GM03348 (cell line): ENCODE data around the gene TTC23L.

Source experiments
- DNase-seq: peaks from one replicate; pipeline ENCODE4 v3.0.0; 2012; ENCODE audit warnings: low spot score

The TTC23L gene

DNA sequence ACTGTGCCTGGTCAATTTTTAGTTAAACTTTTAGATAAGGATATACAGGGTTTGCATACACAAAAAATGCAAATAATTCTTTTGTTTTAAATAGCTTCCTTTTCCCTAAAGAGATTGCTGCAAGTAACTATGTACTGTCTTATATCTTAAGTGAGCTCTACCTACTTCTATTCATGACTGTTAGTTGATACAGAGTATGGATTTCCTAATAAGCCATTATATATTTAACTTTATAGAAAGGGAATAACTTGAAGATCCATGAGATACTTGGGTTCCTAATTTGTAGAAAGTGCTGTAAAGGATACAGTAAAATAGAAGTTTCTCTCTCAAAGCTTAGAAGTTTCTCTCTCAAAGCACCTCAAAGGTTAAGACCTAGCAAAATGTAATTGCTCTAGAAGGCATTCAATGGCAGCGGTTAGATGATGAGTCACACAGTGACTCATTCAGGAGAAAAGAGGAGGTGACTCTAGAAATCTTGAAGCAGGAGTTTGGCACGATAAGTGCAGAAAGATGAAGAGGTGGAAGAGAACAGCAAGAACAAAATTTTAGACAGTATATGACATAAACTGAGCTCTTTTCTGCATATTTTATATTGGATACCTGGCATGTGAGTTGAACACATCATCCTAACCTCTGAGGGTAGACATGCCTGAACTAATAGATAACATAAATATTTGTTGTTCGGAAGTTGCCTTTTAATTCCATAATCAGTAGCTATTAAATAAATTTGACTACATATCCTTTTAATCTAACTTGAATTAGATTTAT lies 84.9 kb downstream of the TTC23L start:
- peak; percentile 63 for DNase-seq

DNA sequence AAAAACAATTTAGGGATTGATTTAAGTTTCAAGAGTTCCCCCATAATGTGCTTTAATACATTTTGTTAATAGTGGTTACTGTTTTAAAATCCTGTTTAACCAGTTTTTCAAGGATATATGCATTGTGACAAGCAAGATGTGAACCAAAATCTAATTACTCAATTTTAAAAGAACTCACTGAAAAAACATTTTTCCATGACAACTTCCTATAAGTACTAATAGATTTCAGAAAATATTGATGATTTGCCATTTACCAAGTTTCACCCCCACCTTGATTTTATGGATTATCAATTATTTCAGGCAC lies 85.5 kb downstream of the TTC23L start:
- DNase-seq, result no peak

DNA sequence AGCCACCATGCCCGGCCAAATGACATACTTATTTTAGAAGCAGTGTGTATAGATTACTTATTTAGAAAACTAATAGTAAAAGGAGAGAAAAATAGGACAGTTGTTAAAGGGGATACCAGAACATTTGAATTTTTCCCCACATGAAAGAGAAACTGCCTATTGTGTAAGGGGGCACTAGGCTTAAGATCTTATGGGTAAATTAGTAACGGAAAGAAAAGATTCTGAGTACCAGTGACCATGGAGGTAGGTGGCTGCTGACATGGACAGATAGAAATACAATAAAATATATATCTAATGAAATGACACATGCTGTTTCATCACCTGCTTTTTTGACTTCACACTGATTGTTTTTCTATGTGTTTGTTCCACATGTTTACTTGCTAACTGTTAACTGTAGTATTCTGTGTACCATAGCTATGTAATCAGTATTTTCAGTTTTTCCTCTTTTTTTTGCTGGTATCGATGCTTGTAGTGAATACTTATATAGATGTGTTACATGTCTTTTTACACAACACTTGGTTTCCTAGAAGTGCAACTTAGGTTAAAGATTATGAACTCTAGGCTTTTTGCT lies 87.4 kb downstream of the TTC23L start:
- DNase-seq, result no peak

DNA sequence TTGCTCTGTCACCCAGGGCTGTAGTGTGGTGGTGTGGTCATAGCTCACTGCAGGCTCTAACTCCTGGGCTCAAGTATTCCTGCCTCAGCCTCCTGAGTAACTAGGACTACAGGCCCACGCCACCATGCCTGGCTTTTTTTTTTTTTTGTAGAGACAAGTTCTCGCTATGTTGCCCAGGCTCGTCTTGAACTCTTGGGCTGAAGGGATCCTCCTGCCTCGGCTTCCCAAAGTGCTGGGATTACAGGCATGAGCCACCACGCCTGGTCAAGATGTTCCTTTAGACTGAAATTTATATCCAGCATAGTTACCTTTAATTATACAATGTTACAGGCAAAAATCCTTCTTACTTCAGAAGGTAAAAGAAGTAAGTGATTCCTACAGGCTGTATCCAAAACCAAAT lies 88.8 kb downstream of the TTC23L start:
- DNase-seq, result no peak

DNA sequence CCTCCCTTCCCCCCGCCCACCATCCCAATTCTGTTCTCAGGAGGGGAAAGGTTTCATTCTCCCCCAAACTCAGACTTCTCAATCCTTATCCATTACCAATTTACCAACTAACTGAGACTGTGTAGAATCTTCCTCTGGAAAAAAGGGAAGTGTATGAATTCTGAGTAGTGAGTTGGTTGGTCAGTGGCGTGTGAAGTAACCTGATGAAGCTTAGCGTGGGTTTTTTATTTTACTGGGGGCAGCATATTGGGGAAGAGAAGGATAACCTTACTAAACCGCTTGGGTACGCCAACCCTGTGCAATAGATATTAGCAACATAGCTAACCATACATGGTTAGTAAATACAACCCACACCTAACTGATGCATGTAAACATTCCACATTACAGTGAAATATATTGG lies 89.3 kb downstream of the TTC23L start:
- DNase-seq, result no peak

DNA sequence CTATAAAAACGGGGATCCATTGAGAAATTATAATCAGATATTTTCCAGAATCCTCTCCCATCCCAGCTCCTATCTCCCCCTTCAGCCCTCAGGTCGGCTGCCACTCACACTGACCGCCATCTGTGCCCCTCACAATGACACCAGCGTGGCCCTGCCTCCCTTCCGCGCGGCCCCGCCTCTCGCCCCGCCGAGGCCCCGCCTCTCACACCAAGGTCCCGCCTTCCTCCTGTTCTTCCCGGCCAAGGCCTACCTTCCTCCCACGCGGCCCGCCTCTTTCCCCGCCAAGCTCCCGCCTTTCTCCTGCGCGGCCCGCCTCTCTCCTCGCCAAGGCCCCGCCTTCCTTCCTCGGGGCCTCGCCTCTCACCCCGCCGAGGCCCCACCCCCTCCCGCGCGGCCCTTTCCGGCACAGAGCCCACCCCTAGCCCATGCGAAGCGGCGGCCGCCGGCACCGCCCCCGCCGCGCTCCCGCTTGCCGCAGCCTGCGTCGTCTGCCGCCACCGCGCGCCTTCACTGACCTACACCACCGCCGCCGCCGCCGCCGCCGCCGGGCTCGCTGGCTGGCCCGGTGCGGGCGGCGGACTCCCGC lies 90.3 kb downstream of the TTC23L start, which contains the start of gene DNAJC21:
TSS of gene DNAJC21 (plus strand) at position 426 of the 586 bp plus-strand sequence. CDS start 261 bp downstream, outside the sequence.
- DNase-seq, result peak; percentile 99

DNA sequence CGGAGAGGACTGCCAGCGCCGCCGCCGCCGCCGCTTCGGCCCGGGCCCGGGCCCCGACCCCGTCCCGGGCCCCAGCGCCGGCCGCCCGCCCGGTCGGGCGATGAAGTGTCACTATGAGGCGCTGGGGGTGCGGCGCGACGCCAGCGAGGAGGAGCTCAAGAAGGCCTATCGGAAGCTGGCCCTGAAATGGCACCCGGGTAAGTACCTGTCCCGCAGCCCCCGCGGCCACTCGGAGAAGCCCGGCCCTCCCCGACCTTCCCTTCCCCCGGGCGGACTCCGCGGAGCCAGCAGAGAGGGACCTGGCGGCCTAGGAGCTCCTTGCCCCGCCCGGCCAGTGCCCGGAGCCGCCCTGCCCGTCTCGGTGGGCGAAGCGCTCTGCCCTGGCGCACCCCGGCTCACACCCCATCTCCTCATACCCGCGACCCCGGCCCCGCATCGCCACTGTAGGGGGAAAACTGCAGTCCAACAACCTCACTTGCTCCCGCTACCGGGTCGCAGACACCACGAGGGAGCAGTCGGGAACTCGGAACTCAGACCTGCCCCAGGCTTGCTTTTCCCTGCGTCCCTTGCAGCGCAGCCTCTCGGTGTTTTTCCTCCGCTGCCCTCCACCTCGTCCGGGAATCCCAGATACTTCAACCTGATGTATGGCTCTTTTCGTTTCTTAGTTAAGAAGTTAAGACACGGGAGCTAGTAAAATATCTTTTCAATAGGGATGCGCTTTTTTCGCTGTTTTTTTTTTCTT lies 90.9 kb downstream of the TTC23L start:
- peak; percentile 88 for DNase-seq

DNA sequence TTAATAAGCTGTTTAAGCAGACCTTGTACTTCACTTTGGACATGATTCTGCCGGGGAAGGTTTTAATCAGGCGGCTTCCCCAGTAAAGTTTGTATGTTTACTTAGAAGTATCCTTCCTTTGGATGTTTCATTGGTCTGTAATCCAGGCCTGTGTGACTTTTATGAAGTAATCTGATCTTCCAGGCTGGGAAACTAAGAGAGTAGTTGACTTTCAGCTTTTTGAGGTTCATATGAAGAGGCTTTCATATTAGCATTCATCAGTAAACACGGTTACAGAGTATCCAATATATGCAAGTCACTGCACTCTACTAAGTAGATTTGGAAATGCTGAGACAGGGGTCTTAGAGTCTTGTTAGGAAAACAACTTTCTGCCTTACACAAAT lies 91.5 kb downstream of the TTC23L start:
- DNase-seq, result peak; percentile 20

DNA sequence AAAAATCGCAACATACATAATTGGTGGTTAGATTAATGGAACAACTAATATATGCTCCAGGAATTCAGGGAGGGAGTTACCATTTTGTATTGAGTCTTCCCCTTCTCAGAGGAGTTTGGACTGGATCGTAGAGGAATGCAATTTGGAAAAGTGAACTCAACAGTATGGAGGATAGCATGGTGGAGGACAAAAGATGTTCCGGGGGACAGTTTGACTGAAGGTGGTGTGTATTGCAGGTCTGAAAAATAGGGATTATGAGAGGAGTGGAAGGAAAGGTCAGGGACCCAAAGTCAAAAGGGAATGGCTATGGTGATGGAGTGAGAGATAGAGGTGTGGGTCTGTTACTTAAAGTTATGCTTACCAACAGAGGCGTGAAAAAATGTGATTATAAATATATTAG lies 91.9 kb downstream of the TTC23L start:
- DNase-seq, result no peak

DNA sequence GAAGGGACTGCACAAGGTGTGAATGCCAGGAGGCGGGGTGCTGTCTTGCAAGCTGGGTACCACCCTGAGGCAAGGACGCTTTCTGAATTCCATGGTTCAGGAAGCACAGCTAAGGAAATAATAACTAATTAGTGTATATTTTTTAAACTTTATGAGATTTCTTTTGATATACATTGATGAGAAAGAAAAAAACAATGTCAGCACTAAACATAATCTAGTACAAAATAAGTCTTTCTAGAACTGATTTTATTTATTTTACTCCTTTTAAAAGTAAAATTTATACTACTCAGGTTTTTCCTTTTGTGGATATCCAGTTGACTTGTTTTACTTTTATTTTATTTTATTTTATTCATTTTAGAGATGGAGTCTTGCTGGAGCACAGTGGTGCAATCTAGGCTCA lies 94.0 kb downstream of the TTC23L start:
- no peak for DNase-seq

DNA sequence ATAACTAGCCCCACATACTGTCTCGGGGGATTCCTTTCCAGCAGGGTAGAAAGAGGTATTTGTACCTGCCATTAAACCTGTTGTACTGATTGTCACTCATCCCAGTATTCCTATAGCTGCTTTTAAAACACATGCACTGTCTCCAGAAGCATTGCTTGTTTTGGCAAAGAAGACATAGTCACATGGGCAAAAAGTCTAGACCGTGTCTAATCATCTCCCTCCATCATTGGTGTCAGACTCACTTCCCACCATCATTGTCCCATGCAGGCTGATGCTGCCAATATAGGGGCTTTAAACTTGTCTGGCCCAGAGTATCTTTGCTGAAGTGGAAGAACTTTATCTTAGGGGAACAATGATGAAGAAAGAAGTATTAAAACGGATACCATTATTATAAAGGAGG lies 103.0 kb downstream of the TTC23L start:
- no peak for DNase-seq

DNA sequence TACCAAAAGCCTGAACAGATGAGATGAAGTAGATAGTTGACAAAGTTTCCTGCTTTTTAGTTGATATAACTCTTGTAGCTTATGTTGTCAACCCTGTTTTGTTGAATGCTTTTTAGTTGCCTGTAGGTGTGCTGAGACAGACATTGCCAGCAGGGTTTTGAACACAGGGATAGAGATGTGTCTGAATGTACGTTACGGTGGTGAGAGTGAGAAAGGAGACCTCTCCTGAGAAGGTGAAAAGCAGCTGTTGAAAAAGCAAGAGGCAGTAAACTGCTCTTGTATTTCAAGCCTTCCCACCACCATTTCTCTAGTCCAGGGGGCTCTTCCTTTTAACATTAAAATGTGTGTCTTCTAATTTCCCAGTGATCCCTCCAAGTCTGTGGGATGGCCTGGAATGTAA lies 105.1 kb downstream of the TTC23L start:
- DNase-seq, result no peak

DNA sequence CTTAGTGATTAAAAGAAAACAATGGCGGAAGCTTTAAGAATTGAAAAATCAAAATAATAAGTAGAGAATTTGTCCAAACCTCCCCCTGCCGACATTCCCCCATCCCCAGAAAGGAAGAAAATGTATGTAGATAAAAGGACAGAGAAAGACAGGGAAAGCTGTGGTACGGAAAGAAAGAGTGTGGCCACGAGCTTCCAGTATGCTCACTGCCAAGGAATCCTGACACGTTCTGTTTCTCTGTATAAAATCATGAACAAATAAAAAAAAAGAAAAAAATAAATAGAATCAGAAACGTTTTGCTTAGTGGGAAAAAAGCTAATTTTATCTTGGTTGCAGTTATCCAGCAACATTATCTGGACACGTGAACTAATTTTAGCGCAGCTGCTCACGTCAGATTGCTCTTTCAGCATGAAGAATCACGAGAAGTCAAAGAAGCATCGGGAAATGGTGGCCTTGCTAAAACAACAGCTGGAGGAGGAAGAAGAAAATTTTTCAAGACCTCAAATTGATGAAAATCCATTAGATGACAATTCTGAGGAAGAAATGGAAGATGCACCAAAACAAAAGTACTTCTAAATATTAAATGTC lies 105.6 kb downstream of the TTC23L start:
- DNase-seq, result no peak
